ENCODE data around the gene ZDHHC14.

GRCh38 chr6:157661652-157662051, 280.7 kb downstream of the ZDHHC14 start:
- no peak for TF ChIP-seq EZH2 (IDR thresholded peaks at IDR 0.05; ENCODE audit: borderline replicate concordance, low read length)
- no peak for TF ChIP-seq CTCF (conservative IDR thresholded peaks at IDR 0.05 in 1 of 2, IDR thresholded peaks at IDR 0.05 in 1 of 2; ENCODE audit: extremely low read depth in 1 of 2, insufficient read depth in 1 of 2, low read depth in 1 of 2, low read length in 2 of 2)
